ENCODE data around the gene BTF3L4. TPM values are rescaled to one million over a fixed set of nuclear protein-coding genes. Genes with fewer than 3 reads are reported as not detected.
"Not testable (repeated sequence)": the region's sequence is repeated elsewhere in the genome, so short reads cannot be mapped to it uniquely, and the experiment has no call there.

The BTF3L4 gene
- polyA plus RNA-seq, 3 donors: 27.0 to 116 (median 108) TPM

DNA sequence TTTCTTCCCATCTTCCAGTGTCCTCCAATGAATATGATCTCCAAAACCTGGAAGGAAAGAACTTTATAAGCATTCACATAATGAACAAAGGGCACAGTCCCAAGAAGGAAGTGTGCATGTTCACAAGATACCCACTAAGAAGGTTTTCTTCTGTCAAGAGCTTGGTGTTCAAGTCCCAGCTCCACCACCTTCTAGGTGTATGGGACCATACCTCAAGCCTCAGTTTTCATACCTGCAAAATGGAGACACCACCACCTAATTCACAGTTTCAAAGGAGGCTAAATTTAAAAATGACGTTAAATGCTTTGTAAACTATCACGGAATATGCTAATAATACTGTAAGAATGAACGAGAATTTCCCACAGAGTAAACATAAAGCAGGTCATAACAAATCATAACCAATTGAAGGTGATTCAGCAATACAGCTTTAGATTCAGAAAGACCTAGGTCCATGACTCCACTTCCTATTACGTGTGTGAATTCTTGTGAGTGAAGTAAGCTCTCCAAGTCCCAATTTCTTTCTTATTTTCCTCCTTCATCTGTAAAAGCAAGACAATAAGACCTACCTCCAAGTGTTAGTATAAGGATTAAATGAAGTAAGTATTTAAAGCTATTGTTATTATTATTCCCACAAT lies 14.4 kb upstream of the BTF3L4 start:
- no CpG with 5 or more reads among the region's 4 CpGs for WGBS (ENCODE audit: insufficient coverage)
- H3K36me3 Mint-ChIP-seq: peaks cover 52 to 71% of the 10 kb centered on the region in 2 donors
- H3K36me3 ChIP-seq (replicated peaks in 1 of 2; ENCODE audit: control insufficient read depth in 1 of 2, insufficient read depth in 2 of 2, low read length in 2 of 2): peaks cover 23 to 79% of the 10 kb centered on the region in 2 donors

DNA sequence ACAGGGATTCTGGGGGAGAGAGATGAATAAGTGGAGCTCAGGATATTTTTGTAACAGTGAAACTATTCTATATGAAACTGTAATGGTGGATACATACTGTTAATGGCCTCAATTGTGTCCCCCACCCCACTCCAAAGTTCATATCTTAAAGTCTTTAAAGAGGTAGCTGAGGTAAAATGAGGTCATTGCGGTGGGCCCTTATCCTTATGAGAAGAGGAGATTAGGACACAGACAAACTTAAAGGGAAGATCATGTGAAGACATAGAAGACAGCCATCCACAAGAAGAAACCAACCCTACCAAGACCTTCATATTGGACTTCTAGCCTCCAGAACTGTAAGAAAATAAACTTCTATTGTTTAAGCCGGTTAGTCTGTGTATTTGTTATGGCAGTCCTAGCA lies 10.9 kb upstream of the BTF3L4 start:
- no peak overlapping the region for H3K27ac ChIP-seq (ENCODE audit: low read depth in 1 of 2, low read length in 2 of 2)
- TF ChIP-seq, protein P1, sequence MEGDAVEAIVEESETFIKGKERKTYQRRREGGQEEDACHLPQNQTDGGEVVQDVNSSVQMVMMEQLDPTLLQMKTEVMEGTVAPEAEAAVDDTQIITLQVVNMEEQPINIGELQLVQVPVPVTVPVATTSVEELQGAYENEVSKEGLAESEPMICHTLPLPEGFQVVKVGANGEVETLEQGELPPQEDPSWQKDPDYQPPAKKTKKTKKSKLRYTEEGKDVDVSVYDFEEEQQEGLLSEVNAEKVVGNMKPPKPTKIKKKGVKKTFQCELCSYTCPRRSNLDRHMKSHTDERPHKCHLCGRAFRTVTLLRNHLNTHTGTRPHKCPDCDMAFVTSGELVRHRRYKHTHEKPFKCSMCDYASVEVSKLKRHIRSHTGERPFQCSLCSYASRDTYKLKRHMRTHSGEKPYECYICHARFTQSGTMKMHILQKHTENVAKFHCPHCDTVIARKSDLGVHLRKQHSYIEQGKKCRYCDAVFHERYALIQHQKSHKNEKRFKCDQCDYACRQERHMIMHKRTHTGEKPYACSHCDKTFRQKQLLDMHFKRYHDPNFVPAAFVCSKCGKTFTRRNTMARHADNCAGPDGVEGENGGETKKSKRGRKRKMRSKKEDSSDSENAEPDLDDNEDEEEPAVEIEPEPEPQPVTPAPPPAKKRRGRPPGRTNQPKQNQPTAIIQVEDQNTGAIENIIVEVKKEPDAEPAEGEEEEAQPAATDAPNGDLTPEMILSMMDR (IDR thresholded peaks at IDR 0.05): no peak
- intact Hi-C loops (cut with micrococcal nuclease): no loop called here
- H3K4me1 Mint-ChIP-seq: peaks cover 6% of the 10 kb centered on the region
- no peaks in the 10 kb centered on the region for H3K4me1 ChIP-seq (ENCODE audit: control insufficient read depth in 1 of 2, insufficient read depth in 2 of 2, low read length in 2 of 2)
- no peak overlapping the region for H3K9ac ChIP-seq (ENCODE audit: insufficient read depth, low read length, poor library complexity, severe bottlenecking)
- no peak overlapping the region for H3K4me3 Mint-ChIP-seq
- peaks cover 67% of the 10 kb centered on the region for H3K79me2 ChIP-seq (ENCODE audit: insufficient read depth, low read length)
- DNase-seq: no peak
- peaks cover 3 to 50% of the 10 kb centered on the region in 2 donors for H3K36me3 ChIP-seq (replicated peaks in 1 of 2; ENCODE audit: control insufficient read depth in 1 of 2, insufficient read depth in 2 of 2, low read length in 2 of 2)
- no peaks in the 10 kb centered on the region for H3K27me3 ChIP-seq (ENCODE audit: control insufficient read depth in 2 of 2, insufficient read depth in 2 of 2, low read length in 2 of 2)
- peaks cover 0 to 6% (median 0%) of the 10 kb centered on the region in 7 donors for H3K9me3 Mint-ChIP-seq
- no peak overlapping the region for H3K4me2 ChIP-seq (replicated peaks; ENCODE audit: extremely low read depth, low read length, poor library complexity, severe bottlenecking)
- no peaks in the 10 kb centered on the region for H3K27me3 Mint-ChIP-seq (ENCODE audit: low read depth in 3 of 3)
- H3K4me3 ChIP-seq (replicated peaks in 1 of 3; ENCODE audit: low read depth in 2 of 3, low read length in 3 of 3): no peak overlapping the region
- WGBS (ENCODE audit: insufficient coverage): no CpG with 5 or more reads among the region's 2 CpGs
- H2AFZ ChIP-seq (ENCODE audit: insufficient read depth, low read depth, low read length, poor library complexity, severe bottlenecking): no peak overlapping the region
- H3K9me3 ChIP-seq (replicated peaks in 1 of 2; ENCODE audit: control insufficient read depth in 1 of 2, insufficient read depth in 1 of 2, low read length in 2 of 2): no peaks in the 10 kb centered on the region
- peaks cover 41% of the 10 kb centered on the region for H4K20me1 ChIP-seq (ENCODE audit: insufficient read depth, low read length)
- H3K36me3 Mint-ChIP-seq: peaks cover 37 to 48% of the 10 kb centered on the region in 2 donors
- no peak overlapping the region for H3K27ac Mint-ChIP-seq

More for the DNA sequence above, 14.4 kb upstream of the BTF3L4 start:
- intact Hi-C loops (cut with micrococcal nuclease): no loop called here
- peaks cover 35% of the 10 kb centered on the region for H3K79me2 ChIP-seq (ENCODE audit: insufficient read depth, low read length)
- H3K9me3 ChIP-seq (replicated peaks in 1 of 2; ENCODE audit: control insufficient read depth in 1 of 2, insufficient read depth in 1 of 2, low read length in 2 of 2): no peaks in the 10 kb centered on the region
- no peak overlapping the region for H3K9ac ChIP-seq (ENCODE audit: insufficient read depth, low read length, poor library complexity, severe bottlenecking)
- H3K4me3 ChIP-seq (replicated peaks in 1 of 3; ENCODE audit: low read depth in 2 of 3, low read length in 3 of 3): no peak overlapping the region
- H3K9me3 Mint-ChIP-seq: no peaks in the 10 kb centered on the region
- H3K4me1 ChIP-seq (ENCODE audit: control insufficient read depth in 1 of 2, insufficient read depth in 2 of 2, low read length in 2 of 2): no peaks in the 10 kb centered on the region
- no peak overlapping the region for H3K4me3 Mint-ChIP-seq
- no peak overlapping the region for H3K4me2 ChIP-seq (replicated peaks; ENCODE audit: extremely low read depth, low read length, poor library complexity, severe bottlenecking)
- H3K4me1 Mint-ChIP-seq: no peaks in the 10 kb centered on the region
- TF ChIP-seq, protein P1 (IDR thresholded peaks at IDR 0.05): no peak
- H2AFZ ChIP-seq (ENCODE audit: insufficient read depth, low read depth, low read length, poor library complexity, severe bottlenecking): no peak overlapping the region
- H3K27me3 Mint-ChIP-seq (ENCODE audit: low read depth in 3 of 3): peaks cover 0 to 2% (median 0%) of the 10 kb centered on the region in 3 donors
- H3K27me3 ChIP-seq (ENCODE audit: control insufficient read depth in 2 of 2, insufficient read depth in 2 of 2, low read length in 2 of 2): no peaks in the 10 kb centered on the region
- H3K27ac ChIP-seq (ENCODE audit: low read depth in 1 of 2, low read length in 2 of 2): no peak overlapping the region
- DNase-seq: no peak
- peaks cover 28% of the 10 kb centered on the region for H4K20me1 ChIP-seq (ENCODE audit: insufficient read depth, low read length)
- no peak overlapping the region for H3K27ac Mint-ChIP-seq

DNA sequence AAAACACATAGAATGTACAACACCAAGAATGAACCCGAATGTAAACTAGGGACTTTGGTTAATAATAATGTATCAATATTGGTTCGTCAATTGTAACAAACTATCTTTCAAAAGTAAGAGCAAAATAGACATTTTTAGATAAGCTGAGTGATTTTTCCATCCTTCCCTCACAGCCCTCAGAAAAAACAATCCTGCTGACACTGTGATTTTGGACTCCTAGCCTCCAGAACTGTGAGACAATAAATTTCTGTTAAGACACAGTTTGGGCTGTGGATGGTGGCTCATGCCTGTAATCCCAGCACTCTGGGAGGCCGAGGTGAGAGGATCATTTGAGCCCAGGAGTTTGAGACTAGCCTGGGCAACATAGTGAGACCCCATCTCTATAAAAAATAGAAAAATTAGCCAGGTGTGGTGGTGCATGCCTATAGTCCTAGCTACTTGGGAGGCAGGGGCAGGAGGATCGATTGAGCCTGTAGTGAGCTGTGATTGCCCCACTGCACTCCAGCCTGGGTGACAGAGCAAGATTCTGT lies 10.4 kb upstream of the BTF3L4 start:
- H3K27me3 Mint-ChIP-seq (ENCODE audit: low read depth in 3 of 3); H3K27ac Mint-ChIP-seq; H2AFZ ChIP-seq (ENCODE audit: insufficient read depth, low read depth, low read length, poor library complexity, severe bottlenecking); H3K4me1 ChIP-seq (ENCODE audit: control insufficient read depth in 1 of 2, insufficient read depth in 2 of 2, low read length in 2 of 2); H3K4me3 Mint-ChIP-seq; H3K4me3 ChIP-seq (replicated peaks in 1 of 3; ENCODE audit: low read depth in 2 of 3, low read length in 3 of 3); H3K4me2 ChIP-seq (replicated peaks; ENCODE audit: extremely low read depth, low read length, poor library complexity, severe bottlenecking); H3K9me3 Mint-ChIP-seq; H3K27me3 ChIP-seq (ENCODE audit: control insufficient read depth in 2 of 2, insufficient read depth in 2 of 2, low read length in 2 of 2); H3K9me3 ChIP-seq (replicated peaks in 1 of 2; ENCODE audit: control insufficient read depth in 1 of 2, insufficient read depth in 1 of 2, low read length in 2 of 2); H3K27ac ChIP-seq (ENCODE audit: low read depth in 1 of 2, low read length in 2 of 2); H3K9ac ChIP-seq (ENCODE audit: insufficient read depth, low read length, poor library complexity, severe bottlenecking); H3K4me1 Mint-ChIP-seq; DNase-seq; intact Hi-C loops (cut with micrococcal nuclease): not testable (repeated sequence)
- 100% methylated on average over 1 of the region's 4 CpGs for WGBS (ENCODE audit: insufficient coverage)
- H3K36me3 Mint-ChIP-seq: peaks cover 39 to 48% of the 10 kb centered on the region in 2 donors
- H4K20me1 ChIP-seq (ENCODE audit: insufficient read depth, low read length): peaks cover 42% of the 10 kb centered on the region
- H3K36me3 ChIP-seq (replicated peaks in 1 of 2; ENCODE audit: control insufficient read depth in 1 of 2, insufficient read depth in 2 of 2, low read length in 2 of 2): peaks cover 2 to 48% of the 10 kb centered on the region in 2 donors
- H3K79me2 ChIP-seq (ENCODE audit: insufficient read depth, low read length): peaks cover 72% of the 10 kb centered on the region

All from CD14-positive monocyte (primary cell).